Measurements from ENCODE around the gene TMTC1.
"Not testable (repeated sequence)": the region's sequence is repeated elsewhere in the genome, so short reads cannot be mapped to it uniquely, and the experiment has no call there.

Gene TMTC1

DNA sequence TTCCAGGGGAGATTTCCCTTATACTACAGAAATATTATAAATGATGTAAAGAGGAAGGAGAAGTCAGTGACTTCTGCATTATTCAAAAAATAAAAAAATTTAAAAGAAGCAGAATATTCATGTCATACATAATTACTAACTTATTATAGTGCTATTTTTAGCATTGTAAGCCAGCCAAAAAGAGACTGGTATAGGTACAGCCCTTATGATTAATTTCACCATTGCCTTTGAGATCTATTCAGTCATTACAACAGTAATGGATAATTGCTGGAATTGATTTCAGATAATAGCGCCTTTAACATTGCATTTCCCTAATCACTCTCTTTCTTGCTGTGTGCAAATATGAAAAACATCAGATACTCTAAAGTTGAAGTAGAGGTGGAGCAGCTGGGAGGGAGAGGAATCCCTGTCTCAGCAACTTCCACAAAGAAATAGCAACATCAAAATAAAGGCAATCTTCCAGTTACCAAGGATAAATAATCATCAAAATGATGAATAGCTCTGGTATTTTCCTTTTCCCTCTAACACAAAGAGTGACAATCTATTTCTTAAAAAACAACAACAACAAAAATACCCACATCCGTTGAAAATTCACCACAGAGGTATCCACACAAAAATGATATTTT lies 214.5 kb downstream of the TMTC1 start:
- no peak for DNase-seq (ENCODE audit: low read depth)

DNA sequence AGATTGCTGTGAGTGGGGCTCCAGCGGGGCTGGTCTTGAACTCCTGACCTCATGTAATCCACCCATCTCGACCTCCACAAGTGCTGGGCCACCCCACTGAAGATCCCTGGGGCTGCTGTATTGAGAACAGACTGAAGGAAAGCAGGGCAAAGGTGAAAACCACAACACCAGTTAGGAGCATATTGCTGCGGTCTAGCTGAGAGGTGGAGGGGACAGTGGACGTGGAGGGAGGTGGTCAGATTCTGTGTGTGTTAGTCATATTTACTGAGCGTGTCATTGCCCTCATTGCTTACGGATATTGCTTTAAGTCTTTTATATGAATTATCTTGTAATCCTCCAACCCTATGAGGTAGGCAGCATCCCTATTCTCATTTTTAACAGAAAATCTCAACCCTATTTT lies 217.3 kb downstream of the TMTC1 start:
- no peak for DNase-seq (ENCODE audit: low read depth)

DNA sequence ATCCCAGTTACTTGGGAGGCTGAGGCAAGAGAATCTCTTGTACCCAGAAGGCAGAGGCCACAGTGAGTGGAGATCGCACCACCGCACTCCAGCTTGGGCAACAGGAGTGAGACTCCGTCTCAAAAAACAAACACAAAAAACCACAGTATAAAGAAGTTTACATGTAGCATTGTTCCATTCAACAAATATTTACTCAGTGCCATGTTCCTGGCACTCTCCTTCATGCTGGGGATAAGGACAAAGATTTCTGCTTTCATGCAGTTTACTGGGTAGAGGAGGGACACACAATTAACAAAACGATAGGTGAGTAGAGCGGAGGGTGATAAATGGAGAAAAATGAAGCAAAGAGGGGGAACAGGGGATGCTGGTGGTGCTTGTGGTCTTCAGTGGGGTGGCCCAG lies 218.0 kb downstream of the TMTC1 start:
- no peak for DNase-seq (ENCODE audit: low read depth)

DNA sequence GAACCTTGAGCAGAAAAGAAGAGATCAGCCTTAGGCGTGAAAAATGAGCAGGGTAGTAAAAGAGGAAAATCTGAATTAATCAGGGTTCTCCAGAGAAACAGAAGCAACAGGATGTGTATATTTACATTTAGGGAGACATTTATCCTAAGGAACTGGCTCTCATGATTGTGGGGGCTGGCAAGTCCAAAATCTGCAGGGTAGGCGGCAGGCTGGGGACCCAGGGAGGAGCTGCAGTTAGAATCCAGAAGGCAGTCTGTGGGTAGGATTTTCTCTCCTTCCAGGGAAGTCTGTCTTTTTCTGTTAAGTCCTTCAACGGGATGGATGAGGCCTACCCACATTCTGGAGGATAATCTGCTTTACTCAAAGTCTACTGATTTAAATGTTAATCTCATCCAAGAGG lies 218.8 kb downstream of the TMTC1 start:
- DNase-seq (ENCODE audit: low read depth): no peak

DNA sequence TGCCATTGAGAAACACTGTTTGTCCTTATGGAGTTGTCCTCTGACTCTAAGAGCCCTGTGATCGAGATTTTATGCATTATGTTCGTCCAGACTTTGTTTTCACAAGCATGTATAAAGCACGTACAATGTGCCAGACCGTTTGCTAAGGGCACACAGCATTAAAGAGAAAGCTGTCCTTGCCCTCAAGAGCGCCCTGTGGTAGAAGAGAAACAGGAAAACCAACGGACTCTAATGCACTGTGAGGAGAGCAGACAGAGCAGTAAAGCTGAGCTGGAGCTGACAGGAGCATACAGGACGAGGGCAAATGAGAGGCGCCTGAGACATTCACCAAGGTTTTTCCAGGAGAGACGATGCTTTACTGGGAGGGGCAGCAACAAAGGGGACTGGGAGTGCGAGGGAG lies 220.1 kb downstream of the TMTC1 start:
- DNase-seq (ENCODE audit: low read depth): no peak

DNA sequence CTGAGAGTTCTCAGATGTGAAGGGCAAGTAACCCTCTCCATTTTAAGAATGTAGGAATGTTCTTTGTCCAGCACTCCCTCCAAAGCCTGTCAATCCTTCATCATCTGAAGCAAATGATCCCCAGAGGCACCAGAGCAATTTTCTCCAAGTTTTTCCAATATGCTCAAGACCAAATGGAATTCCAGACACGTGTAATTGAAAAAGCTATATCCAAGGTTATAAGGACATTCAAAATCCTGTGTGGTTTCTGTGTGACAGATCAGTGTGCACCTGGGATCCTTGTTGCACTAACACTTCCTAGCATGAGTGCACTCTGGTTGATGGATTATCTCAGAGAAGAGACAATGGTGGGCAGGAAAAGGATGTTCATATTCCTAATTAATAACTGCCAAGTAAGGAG lies 220.7 kb downstream of the TMTC1 start:
- no peak for DNase-seq (ENCODE audit: low read depth)

DNA sequence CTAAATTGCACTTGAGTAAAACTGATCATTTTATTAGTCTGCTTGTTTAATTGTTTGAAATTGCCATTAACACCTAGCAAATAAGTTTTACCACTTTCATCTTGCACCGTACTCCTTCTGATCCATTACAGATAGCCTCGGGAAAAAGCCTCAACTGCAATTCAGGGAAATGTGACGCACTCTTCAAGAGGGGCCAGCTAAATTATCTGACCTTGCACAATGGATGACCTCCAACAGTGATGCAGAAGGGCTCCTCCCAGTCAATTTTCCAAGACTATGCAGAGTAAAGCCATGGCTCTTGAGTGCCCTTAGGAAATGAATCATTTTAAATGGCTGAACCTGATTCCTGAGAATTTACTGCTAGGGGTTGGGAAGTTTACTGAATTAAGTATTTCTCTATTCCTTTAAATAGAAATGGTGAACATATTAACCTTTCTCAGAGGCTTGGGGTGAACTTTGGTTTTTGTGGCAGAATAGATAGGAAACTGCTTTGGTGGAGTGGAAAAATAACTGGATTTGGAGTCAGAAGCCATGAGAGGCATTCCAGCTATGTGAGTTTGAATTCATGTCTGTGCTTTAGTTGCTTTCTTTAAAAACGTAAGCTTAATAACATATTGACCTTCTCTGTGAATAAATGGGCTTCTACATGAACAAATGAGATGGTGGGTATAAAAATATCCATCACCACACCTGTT lies 221.5 kb downstream of the TMTC1 start:
- no peak for DNase-seq (ENCODE audit: low read depth)

DNA sequence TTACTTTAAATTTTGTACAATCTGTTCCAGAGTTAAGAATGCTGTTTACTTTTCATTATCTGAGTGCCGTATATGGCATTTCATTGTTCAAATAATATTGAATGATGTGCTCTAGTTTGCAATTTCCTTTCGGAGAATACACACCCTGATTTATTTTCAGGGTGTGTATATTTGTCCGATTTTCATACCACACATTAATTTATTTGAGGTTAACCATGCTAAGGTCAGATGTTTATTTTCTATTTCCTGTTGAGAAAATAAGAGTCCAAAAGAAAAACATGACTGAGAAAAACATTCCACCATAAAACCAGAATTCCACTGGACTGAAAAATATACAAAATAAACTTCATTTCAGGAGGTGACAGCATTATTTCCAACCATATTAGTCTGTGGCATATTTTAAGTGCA lies 222.1 kb downstream of the TMTC1 start:
- DNase-seq (ENCODE audit: low read depth): no peak

DNA sequence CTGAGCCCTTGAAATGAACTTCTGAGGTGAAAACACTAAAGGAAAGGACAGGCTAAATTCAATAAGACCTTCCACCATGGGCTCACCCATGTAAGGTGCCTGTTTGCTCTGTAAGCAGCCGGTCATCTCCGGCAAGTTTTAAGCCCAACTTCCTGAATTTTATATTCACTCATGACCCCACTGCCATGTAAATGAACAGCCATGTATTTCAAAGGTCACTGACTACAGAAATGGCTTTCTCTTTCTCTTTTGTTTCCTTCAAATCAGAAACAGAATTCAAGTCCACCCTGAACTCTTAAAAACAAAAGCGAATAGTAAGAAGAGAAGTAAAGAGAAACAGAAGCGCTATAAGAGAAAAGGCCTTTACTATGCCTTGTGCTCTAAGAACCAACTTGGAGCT lies 224.5 kb downstream of the TMTC1 start:
- DNase-seq (ENCODE audit: low read depth): no peak

DNA sequence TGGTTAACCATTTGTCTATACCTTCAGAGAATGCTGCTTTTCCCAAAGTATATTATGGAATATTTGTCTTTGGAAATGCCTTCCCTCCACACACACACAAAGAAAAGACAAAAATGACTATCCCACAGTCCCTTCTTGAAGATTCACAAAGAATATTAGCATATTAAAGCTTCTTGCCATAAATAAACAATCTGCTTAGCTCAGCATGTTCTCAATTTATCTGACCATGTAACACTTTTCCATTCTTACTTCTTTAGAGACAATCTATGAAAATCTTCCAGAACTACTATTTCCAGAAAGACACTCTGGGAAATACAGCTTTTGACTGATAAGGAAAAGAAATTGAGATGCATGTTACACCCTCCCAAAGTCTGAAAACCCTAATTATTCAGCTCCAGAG lies 227.4 kb downstream of the TMTC1 start:
- DNase-seq (ENCODE audit: low read depth): no peak

DNA sequence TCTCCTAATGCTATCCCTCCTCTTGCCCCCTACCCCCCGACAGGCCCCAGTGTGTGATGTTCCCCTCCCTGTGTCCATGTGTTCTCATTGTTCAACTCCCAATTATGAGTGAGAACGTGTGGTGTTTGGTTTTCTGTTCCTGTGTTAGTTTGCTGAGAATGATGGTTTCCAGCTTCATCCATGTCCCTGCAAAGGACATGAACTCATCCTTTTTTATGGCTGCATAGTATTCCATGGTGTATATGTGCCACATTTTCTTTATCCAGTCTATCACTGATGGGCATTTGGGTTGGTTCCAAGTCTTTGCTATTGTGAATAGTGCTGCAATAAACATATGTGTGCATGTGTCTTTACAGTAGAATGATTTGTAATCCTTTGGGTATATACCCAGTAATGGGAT lies 228.3 kb downstream of the TMTC1 start:
- not testable (repeated sequence) for DNase-seq (ENCODE audit: low read depth)

DNA sequence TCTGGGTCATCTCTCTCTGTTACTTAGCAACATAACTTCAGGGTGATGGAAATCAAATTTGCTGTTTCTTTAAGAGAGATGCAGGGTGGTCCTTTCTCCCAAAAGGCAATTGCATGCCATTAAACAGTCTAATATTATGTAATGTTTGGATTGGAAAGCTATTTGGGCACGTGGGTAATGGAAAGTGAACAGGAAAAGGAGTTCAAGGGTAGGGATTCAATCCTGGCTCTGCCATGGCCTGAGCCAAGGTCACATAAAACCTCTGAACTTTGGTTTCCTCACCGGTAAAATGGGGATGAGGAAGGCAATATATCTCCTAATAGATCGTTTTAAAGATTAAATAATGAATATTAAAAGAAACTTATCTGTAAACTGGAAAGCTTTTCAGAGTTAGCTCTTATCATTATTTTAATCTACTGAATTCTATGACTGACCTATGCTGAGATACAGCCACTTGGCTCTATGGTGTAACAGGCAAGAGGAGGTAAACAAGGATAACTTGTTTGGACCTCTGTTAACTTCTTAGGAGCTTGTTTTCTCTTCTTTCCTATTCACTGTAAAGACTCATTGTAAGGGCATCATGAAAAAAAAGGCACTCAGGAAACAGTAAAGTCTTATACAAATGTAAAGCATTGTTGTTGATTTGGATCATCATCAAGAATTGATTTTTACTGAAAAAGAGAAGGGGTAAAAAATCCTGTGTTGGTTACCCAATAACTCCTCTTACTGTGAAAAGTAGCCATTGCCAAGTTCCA lies 230.6 kb downstream of the TMTC1 start:
- no peak for DNase-seq (ENCODE audit: low read depth)

DNA sequence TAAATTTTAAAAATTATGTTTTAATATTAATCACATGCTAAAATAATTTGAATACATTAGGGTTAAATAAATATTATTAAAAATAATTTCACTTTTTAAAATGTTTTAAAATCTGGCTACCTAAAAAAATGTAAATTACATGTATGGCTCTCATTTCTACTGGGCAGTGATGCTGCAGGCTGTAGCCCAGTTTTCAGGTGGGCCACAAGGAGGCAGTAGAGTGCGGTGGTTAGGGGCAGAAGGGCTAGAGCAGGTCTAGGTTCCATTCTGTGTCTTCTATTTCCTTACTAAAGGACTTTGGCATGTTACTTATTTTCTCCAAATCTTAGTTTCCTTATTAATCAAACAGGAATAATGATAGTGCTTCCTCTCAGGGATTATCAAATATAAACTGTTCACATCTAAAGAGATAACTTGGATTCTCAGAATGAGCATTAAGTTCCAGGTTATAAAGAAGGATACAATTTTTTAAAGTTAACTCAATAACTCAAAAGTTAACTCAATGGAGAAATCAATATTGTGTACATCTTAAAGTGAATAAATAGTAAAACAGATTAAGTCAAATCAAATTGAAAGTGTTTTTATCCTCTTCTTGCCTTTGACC lies 231.3 kb downstream of the TMTC1 start:
- DNase-seq (ENCODE audit: low read depth): peak; percentile 22

DNA sequence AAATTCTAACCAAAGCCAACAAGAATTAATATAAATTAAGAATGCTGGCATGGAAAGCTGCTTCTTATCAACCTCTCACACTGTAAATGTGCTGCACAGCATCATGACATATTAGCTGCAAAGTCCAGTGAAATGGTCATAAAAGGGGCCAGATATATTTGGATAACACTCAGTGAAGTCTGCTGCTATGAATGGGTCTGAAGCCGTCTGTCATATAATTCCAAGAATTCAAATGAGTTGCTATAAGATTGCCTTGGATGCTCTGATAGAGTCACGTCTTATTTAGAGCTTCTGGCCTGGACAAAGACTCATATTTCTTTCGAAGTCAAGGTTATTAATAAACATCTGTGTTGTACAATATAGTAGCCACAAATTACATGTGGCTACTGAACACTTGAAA lies 231.9 kb downstream of the TMTC1 start:
- DNase-seq (ENCODE audit: low read depth): no peak

DNA sequence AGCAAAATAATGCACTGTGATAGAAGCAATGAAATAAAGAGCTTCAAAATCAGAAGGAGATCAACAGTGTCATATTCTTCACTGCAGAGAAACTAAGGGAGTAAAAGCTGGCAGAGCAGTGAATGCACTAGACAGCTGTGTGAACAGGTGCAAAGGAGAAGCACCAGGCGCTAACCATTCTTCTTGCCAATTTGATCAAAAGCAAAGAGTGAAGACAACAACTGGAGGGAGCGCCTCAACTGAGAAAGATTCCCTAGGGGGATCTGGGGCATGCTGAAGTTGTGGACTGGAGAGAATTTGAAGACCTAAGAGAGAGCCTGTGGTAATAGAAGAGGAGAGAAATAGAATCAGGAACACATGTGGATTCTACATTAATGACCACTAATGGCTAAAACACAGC lies 235.9 kb downstream of the TMTC1 start:
- DNase-seq (ENCODE audit: low read depth): no peak

DNA sequence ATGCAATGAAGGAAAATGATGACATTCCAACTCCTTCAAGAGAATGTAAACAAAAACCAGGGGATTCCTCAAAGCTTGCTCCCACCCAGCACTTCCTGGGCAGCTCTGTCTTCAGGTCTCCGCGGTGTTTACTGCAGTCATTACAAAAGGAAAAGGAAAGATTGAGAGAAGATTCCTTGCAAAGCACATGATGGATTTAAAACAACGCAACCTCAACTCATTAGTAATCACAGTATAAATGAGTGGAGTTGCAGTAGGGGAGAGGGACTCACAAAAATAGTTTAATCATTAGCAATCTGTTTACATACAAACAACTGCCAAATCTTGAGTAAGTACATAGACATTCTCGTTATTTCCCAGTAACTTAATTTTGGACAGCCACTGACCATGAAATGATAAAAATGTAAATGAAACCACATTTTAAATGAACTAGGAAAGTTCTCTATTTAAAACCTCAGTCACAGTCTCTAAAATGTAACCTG lies 236.6 kb downstream of the TMTC1 start:
- DNase-seq (ENCODE audit: low read depth): no peak

DNA sequence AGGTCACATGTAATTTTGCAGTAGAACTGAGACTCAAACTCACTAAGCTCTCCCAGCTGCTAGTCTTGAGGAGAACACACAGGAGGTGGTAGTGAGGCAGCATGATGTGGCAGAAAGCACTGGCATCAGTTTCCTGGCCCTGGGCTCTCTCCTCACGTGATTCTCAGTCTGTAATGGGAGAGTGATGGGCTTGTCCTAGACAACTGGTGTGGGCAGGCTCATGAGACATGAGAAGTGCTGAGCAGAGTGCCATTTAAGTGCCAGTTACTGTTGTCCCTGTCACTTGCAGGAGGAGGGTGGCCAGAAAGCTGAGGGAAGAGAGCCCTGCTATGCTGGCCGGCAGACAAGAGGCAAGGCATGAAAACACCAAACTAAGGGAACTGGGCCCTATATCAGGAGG lies 237.7 kb downstream of the TMTC1 start:
- DNase-seq (ENCODE audit: low read depth): no peak

DNA sequence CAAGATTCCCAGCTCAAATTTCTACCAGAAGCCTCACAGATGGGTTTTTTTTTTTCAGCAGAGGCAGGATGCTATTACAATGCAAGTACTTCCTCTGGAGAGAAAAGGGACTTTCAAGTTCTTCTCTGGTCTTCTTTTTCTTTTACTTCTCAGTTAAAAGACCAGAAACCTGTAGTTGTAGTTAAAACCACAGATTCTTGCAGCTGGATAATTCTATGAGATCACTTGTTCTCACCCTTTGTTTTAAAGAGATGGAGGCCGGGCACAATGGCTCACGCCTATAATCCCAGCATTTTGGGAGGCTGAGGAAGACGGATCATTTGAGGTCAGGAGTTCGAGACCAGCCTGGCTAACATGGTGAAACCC lies 238.7 kb downstream of the TMTC1 start:
- no peak for DNase-seq (ENCODE audit: low read depth)

DNA sequence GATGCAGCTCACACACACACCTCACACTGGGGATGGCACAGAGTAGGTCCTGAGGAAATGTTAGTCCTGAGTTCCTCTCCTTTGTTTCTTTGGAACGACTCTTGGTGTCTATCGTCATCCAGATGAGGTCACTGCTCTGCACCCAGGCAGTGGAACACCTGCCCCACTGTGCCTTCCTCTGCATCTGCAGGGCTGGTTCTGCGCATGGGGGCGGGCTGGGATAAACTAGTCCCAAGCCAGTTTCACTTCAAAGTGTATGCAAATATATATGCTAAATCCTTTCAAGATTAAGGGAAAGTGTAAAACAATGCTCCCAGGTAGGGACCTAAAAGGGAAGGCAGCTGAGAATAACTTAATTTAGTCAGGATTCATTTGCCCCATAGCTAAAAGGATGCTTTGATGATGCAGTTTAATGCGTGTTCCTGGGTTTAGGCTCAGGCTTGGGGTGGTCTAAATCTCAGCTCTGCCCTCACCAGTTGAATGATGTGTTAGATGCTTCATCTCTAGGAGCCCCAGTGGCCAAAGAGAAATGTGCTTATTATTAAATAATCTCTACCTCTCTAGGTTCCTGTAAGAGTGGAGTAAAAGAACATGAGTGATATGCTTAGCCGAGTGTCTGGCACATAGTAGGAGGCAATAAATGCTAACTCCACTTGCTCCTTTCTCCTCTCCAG lies 239.2 kb downstream of the TMTC1 start:
- no peak for DNase-seq (ENCODE audit: low read depth)

DNA sequence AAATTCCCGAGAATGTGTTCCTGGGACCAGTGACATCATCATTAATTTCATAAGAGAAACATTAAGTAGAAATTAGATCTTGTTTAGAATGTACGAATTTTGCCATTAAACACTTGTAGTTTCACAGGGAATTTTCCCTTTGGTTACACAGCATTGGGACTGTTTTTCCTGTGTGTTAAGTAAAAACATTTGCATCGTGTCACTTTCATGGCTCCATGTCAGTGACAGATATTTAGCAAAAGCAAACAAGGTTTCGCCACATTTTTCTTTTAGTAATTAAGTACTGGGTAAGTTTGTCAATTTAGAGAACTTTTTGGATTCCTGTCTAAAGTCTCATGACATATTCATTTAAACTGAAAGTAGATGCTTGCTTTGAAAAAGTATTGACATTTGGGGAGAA lies 240.7 kb downstream of the TMTC1 start:
- DNase-seq (ENCODE audit: low read depth): no peak

DNA sequence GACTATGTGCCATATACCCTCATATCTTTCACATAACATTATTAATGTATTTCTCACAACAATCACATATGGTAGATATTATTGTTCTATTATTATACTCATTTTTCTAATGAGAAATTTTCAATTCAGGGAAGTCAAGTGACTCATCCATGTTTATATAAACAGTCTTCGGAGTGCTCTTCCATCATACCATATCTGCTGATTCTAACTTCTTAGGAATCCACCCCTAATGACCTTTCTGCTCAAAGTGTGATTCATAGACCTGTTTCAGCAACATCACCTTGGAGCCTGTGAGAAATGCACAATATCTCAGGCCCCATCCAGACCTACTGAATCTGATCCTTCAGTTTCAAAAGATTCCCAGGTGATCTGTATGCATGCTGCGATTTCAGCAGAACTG lies 246.4 kb downstream of the TMTC1 start:
- DNase-seq (ENCODE audit: low read depth): no peak

DNA sequence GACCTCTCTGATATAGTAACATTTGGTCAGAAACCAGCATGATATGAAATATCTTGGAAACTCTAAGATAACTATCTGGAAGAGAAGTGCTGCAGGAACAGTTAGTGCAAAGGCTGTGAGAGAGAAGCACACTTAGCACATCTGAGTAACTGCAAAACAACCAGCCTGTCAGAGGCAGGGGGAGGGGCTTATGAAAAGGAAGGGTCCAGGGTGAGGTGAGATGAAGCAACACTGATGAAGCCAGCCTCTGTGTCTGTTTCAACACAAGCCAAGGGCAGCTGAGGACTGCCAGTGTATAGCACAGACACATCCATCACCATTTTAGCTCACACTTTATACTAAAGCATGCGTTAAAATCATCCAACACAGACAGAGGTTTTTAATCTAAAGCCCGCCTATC lies 248.8 kb downstream of the TMTC1 start:
- DNase-seq (ENCODE audit: low read depth): no peak
